Breast epithelium (tissue), 3 donors: ENCODE results near the gene EBPL.

ENCODE experiments used
- POLR2A ChIP-seq: fragments of 450-650 bp; IDR thresholded peaks from one replicate; pipeline ENCODE4 v1.6.1; 2016; ENCODE audit warnings: antibody characterized with exemption, mild to moderate bottlenecking, moderate library complexity
- POLR2AphosphoS5 ChIP-seq, 3 donors: sonication (generic); formaldehyde crosslinking; IDR thresholded peaks; one replicate each; pipeline ENCODE4 v1.6.1; 2017; ENCODE audit warnings: antibody characterized with exemption in 3 of 3
- TF ChIP-seq, protein P1 (sequence below), 3 donors: fragments of 450-650 bp; IDR thresholded peaks; one replicate each; pipeline ENCODE4 v1.5.1; 2016 to 2017; ENCODE audit warnings: antibody characterized with exemption in 3 of 3, mild to moderate bottlenecking in 3 of 3, moderate library complexity in 3 of 3

DNA sequence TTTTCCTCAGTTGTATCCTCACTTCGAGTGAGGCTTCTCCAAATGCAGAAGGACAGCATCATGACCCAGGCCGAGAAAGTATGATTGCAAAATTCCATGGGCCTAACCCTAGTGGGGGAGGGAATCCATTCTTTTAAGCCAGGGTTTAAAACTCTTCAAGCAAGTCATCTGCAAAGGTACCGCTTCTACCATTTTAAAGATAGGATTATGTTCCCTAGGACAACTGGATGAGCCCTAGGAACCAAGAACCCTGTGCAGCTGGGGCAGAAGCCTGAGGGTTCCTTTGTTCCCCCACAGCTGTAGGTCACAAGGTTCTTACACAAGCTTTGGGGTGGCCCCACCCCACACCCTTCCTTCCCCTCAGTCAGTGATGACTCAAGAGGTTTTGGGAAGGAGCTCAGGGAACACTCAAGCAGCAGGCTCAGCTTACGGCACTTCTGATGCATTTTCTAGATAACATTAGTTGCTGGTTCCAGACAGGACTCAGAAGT is 49.4 kb downstream of the EBPL start:
- TF ChIP-seq POLR2AphosphoS5 (IDR thresholded peaks at IDR 0.05) (no peak), POLR2A (no peak)
- TF ChIP-seq, protein P1, sequence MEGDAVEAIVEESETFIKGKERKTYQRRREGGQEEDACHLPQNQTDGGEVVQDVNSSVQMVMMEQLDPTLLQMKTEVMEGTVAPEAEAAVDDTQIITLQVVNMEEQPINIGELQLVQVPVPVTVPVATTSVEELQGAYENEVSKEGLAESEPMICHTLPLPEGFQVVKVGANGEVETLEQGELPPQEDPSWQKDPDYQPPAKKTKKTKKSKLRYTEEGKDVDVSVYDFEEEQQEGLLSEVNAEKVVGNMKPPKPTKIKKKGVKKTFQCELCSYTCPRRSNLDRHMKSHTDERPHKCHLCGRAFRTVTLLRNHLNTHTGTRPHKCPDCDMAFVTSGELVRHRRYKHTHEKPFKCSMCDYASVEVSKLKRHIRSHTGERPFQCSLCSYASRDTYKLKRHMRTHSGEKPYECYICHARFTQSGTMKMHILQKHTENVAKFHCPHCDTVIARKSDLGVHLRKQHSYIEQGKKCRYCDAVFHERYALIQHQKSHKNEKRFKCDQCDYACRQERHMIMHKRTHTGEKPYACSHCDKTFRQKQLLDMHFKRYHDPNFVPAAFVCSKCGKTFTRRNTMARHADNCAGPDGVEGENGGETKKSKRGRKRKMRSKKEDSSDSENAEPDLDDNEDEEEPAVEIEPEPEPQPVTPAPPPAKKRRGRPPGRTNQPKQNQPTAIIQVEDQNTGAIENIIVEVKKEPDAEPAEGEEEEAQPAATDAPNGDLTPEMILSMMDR (IDR thresholded peaks at IDR 0.05) = no peak
